GM23338 (cell line): Measurements from ENCODE around the gene FMN1.

ENCODE experiments used
- CTCF ChIP-seq, 2 experiments: fragments of 200-600 bp in 1 of 2; sonication (generic) in 1 of 2; conservative IDR thresholded peaks; 2 replicates each; pipeline versions ENCODE4 v1.5.1 to v1.6.1; 2016 to 2017; ENCODE audit warnings: antibody characterized with exemption in 2 of 2, low read depth in 2 of 2, mild to moderate bottlenecking in 2 of 2, moderate library complexity in 1 of 2
- EZH2phosphoT487 ChIP-seq: fragments of 200-600 bp; sonication (generic); IDR thresholded peaks from one replicate; pipeline ENCODE4 v1.8.1; 2018; ENCODE audit warnings: antibody characterized with exemption; ENCODE audit not compliant: unreplicated experiment
- REST ChIP-seq: IDR thresholded peaks from one replicate; pipeline ENCODE4 v1.6.1; 2018; ENCODE audit warnings: antibody characterized with exemption; ENCODE audit not compliant: unreplicated experiment

GRCh38 chr15:33191591-33191990 lies 2.9 kb downstream of the FMN1 start:
- TF ChIP-seq CTCF (conservative IDR thresholded peaks at IDR 0.05; ENCODE audit: low read depth in 2 of 2) (no peak), REST (no peak), EZH2phosphoT487 (no peak)
